ENCODE results near the gene SIVA1.

The SIVA1 gene, protein sequence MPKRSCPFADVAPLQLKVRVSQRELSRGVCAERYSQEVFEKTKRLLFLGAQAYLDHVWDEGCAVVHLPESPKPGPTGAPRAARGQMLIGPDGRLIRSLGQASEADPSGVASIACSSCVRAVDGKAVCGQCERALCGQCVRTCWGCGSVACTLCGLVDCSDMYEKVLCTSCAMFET

DNA sequence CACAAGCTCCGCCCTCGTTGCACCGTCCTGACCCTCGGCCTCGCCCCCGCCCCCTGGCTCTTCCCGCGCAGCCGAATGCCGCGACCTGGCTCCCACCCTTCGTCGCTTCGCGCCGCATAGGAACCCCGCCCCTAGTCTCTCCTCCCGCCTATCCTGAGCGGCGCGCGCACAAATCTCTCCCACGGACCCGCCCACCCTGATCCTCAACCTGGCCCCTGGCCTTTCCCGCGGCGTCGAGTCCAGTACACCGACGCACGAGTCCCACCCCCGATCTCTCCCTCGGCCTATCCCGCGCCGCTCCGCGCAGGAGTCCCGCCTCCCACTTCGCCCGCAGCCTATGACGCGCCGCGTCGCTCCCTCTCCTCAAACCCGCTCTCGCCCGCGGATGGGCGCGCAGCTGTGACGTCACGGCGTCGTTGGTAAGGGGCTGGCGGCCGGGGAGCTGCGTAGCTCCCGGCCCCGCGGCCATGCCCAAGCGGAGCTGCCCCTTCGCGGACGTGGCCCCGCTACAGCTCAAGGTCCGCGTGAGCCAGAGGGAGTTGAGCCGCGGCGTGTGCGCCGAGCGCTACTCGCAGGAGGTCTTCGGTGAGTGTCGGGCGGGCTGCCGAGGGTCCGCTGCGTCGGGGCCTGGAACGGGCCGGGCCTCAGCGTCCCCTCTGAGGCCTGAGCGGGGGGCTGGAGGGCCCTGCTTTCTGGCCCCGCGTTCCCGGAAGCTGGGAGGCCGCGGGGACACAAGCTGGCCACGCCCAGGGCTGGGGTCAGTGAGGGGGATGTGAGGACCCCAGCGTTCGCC, at the start of gene SIVA1:
SIVA1 (plus strand) TSS at position 413 of the 793 bp plus-strand sequence; CDS start at position 468, 55 bp downstream.
- DNase-seq = peak; percentile 87 to 100 (median 99)

DNA sequence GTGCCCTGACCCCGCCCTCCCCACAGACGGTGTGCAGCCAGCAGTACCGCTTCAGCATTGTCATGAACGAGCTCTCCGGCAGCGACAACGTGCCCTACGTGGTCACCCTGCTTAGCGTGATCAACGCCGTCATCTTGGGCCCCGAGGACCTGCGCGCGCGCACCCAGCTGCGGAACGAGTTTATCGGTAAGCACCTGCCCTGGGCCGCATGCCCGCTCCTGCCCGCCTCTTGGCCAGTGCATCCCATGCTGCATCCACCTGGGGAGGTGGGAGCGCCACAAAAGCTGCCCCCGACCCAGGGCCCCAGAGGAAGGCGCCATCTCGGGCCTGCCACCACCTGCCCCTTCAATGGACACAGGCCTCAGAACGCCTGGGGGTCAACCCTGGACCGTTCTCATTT, 49.7 kb upstream of the SIVA1 start:
- DNase-seq = no peak

DNA sequence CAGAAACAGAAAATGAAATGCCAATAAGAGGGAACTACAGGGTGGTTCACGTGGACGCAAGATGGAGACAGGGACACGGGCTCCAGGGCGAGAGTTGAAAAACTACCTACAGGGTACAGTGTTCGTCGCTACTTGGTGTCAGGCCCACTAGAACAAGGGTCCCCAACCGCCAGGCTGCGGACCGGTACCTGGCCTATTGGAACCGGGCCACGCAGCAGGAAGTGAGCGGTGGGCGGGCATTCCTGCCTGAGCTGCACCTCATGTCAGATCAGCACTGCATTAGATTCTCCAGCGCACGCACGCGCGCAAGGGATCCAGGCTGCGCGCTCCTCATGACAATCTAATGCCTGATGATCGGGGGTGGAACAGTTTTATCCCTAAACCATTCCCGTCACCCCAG, 48.7 kb upstream of the SIVA1 start:
- DNase-seq = no peak

DNA sequence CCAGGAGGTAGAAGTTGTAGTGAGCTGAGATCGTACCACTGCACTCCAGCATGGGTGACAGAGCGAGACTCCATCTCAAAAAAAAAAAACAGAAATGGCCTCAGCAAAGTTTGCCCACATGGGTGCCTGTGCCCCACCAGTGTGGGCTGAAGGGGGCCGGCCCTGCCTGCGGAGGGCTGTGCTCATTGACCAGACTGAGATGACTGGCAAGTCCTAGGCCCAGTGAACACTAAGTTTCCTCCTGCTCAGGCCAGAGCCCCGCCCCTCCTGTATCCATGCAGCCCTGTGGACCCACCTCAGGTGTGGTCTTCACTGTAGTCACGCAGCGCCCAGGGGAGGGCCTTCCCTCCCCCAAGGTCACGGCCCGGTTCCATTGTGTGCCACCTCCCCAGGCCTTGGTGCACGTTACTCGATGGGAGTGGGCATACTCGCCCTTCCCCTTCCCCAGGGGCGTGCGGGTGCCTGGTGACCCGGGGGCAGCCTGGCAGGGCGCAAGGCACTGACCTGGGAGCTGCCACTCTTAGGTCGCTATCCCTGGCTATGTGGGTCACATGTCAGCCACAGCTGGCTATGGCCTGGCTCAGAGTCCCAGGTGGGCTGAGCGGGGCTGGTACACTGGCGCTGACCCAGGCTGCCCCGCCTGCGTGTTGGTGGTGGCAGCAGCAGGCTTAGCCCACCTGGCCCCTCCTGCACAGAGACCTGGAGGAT, 47.5 kb upstream of the SIVA1 start:
- no peak for DNase-seq

DNA sequence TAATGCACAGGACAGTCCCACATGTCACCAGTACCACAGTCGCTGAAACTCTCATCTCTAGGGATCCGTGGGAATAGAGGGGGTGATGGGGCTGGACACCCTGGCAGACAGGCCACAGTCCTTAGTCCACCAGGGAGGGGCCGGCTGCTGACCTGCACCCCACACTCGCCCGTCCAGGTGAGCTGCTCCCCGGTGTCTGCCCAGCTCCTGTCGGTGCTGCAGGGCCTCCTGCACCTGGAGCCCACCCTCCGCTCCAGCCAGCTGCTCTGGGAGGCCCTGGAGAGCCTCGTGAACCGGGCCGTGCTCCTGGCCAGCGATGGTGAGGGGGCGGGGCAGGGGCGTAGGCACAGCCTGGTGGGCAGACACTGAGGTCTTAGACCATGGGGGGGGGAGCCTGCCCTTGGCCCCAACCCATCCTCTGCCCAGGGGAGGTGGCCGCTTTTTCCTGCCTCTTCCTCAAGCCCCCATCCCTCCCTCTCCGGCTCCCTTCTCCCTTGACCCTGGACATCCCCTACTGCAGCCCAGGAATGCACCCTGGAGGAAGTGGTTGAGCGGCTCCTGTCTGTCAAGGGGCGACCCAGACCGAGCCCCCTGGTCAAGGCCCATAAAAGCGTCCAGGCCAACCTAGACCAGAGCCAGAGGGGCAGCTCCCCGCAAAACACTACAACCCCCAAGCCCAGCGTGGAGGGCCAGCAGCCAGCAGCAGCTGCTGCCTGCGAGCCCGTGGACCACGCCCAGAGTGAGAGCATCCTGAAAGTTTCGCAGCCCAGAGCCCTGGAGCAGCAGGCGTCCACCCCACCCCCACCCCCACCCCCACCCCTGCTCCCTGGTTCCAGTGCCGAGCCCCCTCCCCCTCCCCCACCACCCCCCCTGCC, 46.0 kb upstream of the SIVA1 start:
- no peak for DNase-seq

DNA sequence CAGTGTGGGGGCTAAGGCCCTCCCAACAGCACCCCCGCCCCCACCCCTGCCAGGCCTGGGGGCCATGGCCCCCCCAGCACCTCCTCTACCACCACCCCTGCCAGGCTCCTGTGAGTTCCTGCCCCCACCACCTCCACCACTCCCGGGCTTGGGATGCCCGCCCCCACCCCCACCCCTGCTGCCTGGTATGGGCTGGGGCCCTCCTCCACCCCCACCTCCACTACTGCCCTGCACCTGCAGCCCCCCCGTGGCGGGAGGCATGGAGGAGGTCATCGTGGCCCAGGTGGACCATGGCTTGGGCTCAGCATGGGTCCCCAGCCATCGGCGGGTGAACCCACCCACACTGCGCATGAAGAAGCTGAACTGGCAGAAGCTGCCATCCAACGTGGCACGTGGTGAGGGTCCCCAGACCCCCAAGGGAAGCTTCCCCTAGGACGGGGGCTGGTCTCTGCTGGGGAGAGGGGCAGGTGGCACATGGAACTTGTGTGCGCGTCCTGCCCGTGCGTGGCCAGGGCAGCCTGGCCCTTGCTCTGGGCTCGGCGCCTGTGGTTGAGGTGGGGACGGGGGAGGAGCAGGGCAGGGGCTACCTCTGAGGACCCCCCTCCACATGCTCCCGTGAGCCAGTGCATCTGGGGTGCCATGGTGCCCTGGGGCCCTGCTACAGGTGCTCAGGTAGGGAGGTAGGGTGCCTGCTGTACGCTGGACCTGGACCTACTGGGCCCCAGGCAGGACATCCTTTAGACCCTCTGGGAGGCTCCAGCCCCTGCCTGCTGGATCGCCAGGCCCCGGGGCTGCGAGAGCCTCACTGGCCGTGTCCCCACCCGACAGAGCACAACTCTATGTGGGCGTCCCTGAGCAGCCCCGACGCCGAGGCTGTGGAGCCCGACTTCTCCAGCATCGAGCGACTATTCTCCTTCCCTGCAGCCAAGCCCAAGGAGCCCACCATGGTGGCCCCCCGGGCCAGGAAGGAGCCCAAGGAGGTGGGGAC, 45.0 kb upstream of the SIVA1 start:
- no peak for DNase-seq

DNA sequence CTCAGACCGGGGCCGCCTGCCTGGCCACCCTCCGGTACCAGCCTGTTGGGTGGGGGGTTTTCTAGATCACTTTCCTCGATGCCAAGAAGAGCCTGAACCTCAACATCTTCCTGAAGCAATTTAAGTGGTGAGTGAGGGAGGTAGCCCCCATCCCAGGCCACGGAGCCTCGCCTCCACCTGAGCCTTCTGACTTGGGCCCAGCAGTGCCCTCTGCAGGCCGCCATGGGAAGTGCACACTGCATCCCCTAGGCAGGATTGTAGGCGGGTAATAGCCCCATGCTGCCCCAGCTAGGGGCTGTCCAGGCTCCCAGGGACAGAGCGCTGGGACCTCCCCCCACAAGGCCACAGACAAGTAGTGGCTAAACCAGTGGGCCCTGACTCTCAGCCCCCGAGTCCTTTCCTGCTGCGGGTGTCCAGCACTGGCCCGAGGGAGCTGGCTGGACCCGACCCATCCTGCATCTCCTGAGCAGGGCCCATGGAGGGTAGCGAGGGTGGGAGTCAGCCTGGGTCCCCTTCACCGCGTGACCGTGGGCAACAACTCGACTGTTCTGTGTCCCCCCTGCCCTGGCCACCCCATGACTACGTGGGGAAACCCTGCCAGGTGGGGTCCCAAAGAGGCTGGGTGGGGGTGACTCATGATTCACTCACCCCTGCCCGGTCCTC, 44.2 kb upstream of the SIVA1 start:
- DNase-seq = peak in 38 of 56 donors; percentile 17 to 83 (median 44)

DNA sequence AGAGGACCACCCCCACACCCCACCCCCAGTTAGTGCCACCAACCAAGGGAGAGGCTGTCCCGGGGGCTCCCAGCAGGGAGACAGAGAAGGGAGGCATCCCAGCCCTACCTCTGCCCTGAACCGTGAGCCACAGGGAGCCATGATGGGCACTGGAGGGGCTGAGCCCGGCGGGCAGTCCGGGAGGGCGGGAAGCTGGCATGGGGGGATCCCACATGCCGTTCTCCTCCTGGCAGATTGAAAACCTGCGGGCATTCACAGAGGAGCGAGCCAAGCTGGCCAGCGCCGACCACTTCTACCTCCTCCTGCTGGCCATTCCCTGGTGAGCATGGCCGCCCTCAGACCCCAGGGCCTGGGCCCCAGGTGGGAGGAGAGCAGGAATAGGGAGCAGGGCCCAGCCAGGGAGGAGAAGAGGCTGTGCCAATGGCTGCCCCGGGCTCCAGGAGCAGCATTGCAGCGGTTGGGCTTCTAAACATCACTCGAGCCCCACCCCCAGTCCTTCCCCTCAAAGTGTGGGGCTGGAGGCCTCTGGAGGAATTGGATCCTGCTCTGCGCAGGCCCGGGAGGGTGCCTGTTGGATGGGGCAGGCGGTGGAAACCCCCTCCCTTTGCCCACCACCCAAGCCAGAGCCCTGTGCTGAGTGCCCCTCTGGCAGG, 43.4 kb upstream of the SIVA1 start:
- no peak for DNase-seq

DNA sequence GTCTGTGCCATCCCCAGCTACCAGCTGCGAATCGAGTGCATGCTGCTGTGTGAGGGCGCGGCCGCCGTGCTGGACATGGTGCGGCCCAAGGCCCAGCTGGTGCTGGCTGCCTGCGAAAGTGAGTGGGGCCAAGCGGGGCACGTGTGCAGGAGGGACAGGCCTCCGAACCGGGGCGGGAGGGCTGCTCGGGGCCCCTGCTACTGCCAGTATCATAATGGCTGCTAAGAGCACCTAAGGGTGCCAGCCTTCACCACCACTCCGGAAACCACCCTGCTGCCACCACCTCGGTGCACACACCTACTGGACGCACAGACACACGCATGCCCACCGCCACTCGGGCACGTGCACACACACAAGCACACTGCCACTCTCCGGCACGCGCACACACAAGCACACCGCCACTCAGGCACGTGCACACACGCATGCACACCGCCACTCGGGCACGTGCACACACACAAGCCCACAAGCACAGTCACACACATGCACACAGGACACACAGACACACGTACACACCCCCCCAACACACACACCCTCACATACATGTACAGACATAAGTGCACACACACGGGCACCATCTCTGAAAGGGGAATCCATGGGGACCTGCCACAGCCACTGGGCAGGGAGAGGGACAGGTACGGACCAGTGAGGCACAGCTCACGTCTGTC, 42.7 kb upstream of the SIVA1 start:
- no peak for DNase-seq

DNA sequence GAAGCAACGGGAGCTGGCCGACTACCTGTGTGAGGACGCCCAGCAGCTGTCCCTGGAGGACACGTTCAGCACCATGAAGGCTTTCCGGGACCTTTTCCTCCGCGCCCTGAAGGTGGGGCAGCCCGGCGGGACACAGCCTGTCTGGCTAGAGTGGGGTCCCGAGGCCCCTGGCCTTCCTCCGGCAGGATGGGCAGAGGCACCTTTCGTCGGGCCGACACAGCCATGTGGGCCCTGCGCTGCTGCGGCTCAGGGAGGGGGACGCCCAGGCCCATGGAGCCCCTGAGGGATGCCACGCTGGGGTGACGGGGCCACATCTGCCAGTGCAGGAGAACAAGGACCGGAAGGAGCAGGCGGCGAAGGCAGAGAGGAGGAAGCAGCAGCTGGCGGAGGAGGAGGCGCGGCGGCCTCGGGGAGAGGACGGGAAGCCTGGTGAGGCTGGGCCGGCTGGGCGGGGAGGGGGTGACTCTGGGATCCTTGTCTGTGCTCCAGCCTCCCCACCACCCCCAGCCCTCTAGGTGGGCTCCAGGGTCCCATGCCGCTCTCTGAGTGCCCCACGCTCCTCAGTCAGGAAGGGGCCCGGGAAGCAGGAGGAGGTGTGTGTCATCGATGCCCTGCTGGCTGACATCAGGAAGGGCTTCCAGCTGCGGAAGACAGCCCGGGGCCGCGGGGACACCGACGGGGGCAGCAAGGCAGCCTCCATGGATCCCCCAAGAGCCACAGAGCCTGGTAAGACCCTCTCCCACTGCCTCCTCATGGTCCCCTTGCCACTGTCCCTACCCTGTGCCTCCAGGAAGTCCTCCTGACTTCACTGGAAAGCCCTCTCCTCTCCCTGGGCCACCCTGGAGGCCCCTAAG, 39.8 kb upstream of the SIVA1 start:
- no peak for DNase-seq

DNA sequence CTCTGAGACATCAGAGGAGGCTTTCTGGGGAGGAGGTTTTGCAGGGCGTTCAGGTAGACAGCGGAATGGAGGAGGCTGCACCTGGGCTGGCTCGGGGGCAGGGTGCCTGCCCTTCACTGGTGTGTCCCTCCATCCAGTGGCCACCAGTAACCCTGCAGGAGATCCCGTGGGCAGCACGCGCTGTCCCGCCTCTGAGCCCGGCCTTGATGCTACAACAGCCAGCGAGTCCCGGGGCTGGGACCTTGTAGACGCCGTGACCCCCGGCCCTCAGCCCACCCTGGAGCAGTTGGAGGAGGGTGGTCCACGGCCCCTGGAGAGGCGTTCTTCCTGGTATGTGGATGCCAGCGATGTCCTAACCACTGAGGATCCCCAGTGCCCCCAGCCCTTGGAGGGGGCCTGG, 38.9 kb upstream of the SIVA1 start:
- no peak for DNase-seq

DNA sequence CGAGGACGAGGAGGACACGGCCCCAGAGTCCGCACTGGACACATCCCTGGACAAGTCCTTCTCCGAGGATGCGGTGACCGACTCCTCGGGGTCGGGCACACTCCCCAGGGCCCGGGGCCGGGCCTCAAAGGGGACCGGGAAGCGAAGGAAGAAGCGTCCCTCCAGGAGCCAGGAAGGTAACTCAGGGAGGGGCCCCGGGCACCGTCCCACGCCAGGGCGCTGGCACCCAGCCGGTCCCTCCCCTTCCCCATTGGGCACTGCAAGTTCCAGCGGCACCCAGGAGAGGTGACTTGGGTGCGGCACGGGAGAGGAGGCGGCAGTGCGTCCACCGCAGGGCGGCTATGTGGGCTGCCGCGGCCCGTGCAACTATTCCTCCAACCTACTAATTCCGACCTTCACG, 38.3 kb upstream of the SIVA1 start:
- DNase-seq = no peak

DNA sequence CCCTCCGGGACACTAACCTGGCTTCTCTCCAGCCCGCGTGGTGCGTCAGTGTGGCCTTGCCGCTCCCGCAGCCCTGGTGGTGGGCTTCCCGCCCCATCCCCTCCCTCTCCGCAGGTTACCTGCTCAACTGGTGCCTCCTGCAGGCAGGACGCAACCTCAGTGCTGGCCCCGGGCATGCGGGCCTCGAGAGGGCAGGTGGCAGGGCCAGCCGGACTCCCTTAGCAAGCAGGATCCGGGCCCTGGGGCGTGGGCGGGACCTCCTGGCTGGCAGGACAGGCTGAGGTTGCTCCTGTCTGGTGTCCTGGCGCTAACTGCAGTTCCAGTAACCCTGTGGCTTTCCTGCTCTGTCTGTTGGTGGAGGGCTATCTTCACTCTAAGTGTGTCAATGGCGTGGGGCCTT, 37.5 kb upstream of the SIVA1 start:
- no peak for DNase-seq

DNA sequence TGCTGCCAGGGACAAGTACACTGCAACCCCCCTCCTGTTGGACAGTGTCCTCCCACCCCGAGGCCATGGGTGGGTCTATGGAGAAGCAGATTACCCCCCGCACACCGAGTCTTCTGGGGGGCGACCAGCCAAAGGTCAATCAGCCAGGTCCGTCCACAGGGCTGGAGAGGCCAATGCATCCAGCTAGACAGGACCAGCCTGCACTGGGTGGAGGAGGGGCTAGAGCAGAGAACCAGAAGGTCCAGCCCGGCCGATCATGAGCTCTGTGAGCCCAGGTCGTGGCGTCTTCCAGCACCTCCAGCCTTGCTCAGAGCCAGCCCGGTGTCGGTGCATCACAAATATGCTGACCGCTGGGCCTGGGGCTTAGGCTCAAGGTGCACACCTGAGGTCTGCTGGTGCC, 37.1 kb upstream of the SIVA1 start:
- DNase-seq = no peak

DNA sequence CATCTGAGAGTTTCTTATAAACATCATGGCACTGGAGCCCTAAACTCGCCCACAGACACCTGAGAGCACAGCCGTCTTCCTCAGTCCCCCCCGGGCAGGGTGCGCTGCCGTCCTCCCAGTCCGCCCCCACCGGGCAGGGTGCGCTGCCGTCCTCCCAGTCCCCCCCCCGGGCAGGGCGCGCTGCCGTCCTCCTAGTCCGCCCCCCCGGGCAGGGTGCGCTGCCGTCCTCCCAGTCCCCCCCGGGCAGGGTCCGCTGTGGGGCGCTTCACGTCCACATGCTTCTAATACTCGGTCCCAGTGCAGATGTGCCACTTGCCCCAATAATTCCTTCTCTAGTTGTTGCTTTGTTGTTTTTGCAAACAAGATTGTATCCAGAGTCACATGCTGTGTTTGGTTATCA, 35.8 kb upstream of the SIVA1 start:
- DNase-seq = peak in 2 of 56 donors; percentile 11 to 29

DNA sequence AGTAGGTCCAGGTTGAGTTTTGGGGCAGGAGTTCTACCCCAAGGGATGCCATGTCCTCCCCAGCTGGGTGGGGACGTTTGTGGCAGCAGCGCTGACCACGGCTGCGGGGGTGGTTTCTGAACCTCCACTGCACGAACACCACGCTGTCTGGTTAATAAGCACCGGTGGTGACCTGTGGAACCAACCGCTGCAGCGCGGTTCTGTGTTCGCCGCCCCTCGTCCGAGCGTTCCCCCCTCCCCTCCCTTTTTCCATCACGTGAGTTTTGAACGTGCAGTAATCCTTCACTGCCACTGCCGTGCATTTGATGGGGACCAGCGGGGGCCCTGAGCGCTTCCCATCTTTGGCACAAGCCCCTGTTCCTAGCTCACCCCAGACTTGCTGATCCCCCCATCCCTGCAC, 35.3 kb upstream of the SIVA1 start:
- no peak for DNase-seq

DNA sequence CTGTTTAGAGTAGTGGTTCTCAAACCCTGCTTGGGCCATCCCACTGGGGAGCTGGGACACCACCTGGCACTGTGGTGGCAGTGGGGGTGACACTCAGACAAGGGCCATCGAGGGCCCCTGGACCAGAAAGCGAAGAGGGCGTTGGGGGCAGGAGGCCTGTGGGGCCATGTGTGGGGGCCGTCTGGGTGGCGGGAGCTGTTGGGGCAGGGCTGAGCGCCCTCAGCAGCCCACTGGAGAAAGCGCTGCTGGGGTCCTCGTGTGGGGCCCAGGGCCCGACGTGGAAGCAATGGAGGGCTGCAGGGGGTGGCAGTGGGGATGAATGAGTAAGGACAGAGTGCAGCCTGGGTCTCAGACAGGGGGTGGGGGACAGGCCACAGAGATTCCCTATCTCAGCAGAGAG, 34.8 kb upstream of the SIVA1 start:
- no peak for DNase-seq

DNA sequence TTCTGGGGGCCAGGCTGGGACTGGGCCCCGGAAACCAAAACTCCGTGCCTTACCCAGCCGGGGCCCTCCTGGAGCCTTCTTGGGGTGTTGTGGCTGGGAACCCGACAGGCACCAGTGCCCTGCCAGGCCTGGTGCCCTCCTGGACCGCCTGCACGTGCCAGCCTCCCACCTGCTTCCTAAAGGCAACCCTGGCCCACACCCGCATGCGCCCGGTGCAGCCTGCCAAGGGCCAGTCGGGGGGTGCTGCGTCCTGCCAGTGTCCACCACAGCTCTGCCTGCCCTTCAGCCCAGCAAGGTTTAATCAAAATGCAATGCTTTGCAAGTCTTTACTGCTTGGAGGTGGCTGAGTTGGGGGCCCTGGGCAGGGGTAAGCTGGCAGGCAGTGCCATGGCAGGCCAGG, 34.1 kb upstream of the SIVA1 start:
- no peak for DNase-seq
